Activated CD4-positive, alpha-beta T cell treated with anti-CD3 and anti-CD28 coated beads, Interleukin-2, amount 10 ng/mL, durations not matched to agents 24 days and 14 days (primary cell): ENCODE measurements around the gene CC2D2A. TPM values are rescaled to one million over a fixed set of nuclear protein-coding genes. Genes with fewer than 3 reads are reported as not detected.
A peak's percentile ranks its signal among the peaks of the same experiment; 100 is the strongest.

ENCODE experiments used
- DNase-seq: peaks from one replicate; pipeline ENCODE4 v3.0.0; 2022
- H3K27ac Mint-ChIP-seq: one replicate; pipeline ENCODE4 v1.8.0; 2022; ENCODE audit warnings: mild to moderate bottlenecking, mixed read lengths
- H3K27me3 Mint-ChIP-seq: one replicate; pipeline ENCODE4 v1.8.0; 2022; ENCODE audit warnings: mixed read lengths
- H3K36me3 Mint-ChIP-seq: one replicate; pipeline ENCODE4 v1.8.0; 2022; ENCODE audit warnings: low read depth, mild to moderate bottlenecking, mixed read lengths
- H3K4me1 Mint-ChIP-seq: one replicate; pipeline ENCODE4 v1.8.0; 2021; ENCODE audit warnings: mixed read lengths
- H3K4me3 Mint-ChIP-seq: one replicate; pipeline ENCODE4 v1.8.0; 2022; ENCODE audit warnings: mild to moderate bottlenecking, moderate library complexity, mixed read lengths
- H3K9me3 Mint-ChIP-seq: one replicate; pipeline ENCODE4 v1.8.0; 2021; ENCODE audit warnings: mixed read lengths
- intact Hi-C: fragments of 100-400 bp; cut with micrococcal nuclease; formaldehyde crosslinking; loops from one replicate; pipeline ENCODE4 v1.15.1; 2023
- total RNA-seq: library from RNA; stranded (reverse); gene quantifications from 2 replicates; pipeline ENCODE4 v1.2.3, GENCODE V29; 2022

The CC2D2A gene
- not detected in 2 replicates for total RNA-seq

GRCh38 chr4:15469402-15470127 is at the start of gene CC2D2A:
Gene CC2D2A, plus strand, starts transcription at chr4:15469882. Its CDS starts 6,051 bp downstream, at chr4:15475933.
- Mint-ChIP-seq H3K27me3 (peaks cover 14% of the 10 kb centered on the region), H3K36me3 (no peaks in the 10 kb centered on the region), H3K27ac (no peak within 1 kb of the TSS), H3K9me3 (no peaks in the 10 kb centered on the region), H3K4me3 (no peak within 1 kb of the TSS), H3K4me1 (peaks cover 7% of the 10 kb centered on the region)
- peak; percentile 50 for DNase-seq
- intact Hi-C loops: loop anchor here (10.0 kb wide), 1 partner anchor 485 kb away; no protein-coding TSS in a partner anchor

- Mint-ChIP-seq H3K36me3 (no peaks in the 10 kb centered on the region), H3K4me1 (peaks cover 20% of the 10 kb centered on the region), H3K27me3 (no peaks in the 10 kb centered on the region), H3K9me3 (peaks cover 6% of the 10 kb centered on the region), H3K4me3 (no peak overlapping the region), H3K27ac (no peak overlapping the region)
- intact Hi-C loops: no loop called here
- no peak for DNase-seq
Measured at GRCh38 chr4:15420642-15421041, 49.0 kb upstream of the CC2D2A start.

- Mint-ChIP-seq H3K36me3 (no peaks in the 10 kb centered on the region), H3K27ac (no peak overlapping the region), H3K9me3 (peaks cover 4% of the 10 kb centered on the region), H3K4me3 (no peak overlapping the region), H3K4me1 (peaks cover 20% of the 10 kb centered on the region), H3K27me3 (no peaks in the 10 kb centered on the region)
- no peak for DNase-seq
- intact Hi-C loops: no loop called here
Measured at GRCh38 chr4:15423285-15423711, 46.4 kb upstream of the CC2D2A start.

- no peak overlapping the region for H3K4me3 Mint-ChIP-seq
- H3K27ac Mint-ChIP-seq: no peak overlapping the region
- no peaks in the 10 kb centered on the region for H3K27me3 Mint-ChIP-seq
- DNase-seq: no peak
- H3K36me3 Mint-ChIP-seq: no peaks in the 10 kb centered on the region
- H3K4me1 Mint-ChIP-seq: peaks cover 20% of the 10 kb centered on the region
- H3K9me3 Mint-ChIP-seq: no peaks in the 10 kb centered on the region
- intact Hi-C loops: no loop called here
Measured at GRCh38 chr4:15425520-15425919, 44.2 kb upstream of the CC2D2A start.

GRCh38 chr4:15427161-15427560 is 42.5 kb upstream of the CC2D2A start:
- intact Hi-C loops: no loop called here
- H3K27ac Mint-ChIP-seq: no peak overlapping the region

GRCh38 chr4:15427701-15428100 is 42.0 kb upstream of the CC2D2A start, which contains the start of gene C1QTNF7:
Gene C1QTNF7, plus strand, starts transcription at chr4:15428033. Its CDS starts 7,711 bp downstream, at chr4:15435744.
- Mint-ChIP-seq H3K27ac (no peak within 1 kb of the TSS), H3K36me3 (no peaks in the 10 kb centered on the region), H3K4me1 (peaks cover 20% of the 10 kb centered on the region), H3K9me3 (no peaks in the 10 kb centered on the region), H3K27me3 (no peaks in the 10 kb centered on the region), H3K4me3 (no peak within 1 kb of the TSS)
- DNase-seq: no peak
- intact Hi-C loops: no loop called here

More at GRCh38 chr4:15427161-15427560, 42.5 kb upstream of the CC2D2A start:
- DNase-seq: no peak
- no peak overlapping the region for H3K4me3 Mint-ChIP-seq
- no peaks in the 10 kb centered on the region for H3K36me3 Mint-ChIP-seq
- H3K9me3 Mint-ChIP-seq: no peaks in the 10 kb centered on the region
- H3K27me3 Mint-ChIP-seq: no peaks in the 10 kb centered on the region
- peaks cover 20% of the 10 kb centered on the region for H3K4me1 Mint-ChIP-seq

- Mint-ChIP-seq H3K4me3 (no peak overlapping the region), H3K9me3 (no peaks in the 10 kb centered on the region), H3K27ac (no peak overlapping the region), H3K36me3 (no peaks in the 10 kb centered on the region), H3K27me3 (no peaks in the 10 kb centered on the region), H3K4me1 (peaks cover 14% of the 10 kb centered on the region)
- intact Hi-C loops: no loop called here
- DNase-seq: no peak
Measured at GRCh38 chr4:15428611-15429010, 41.1 kb upstream of the CC2D2A start.

GRCh38 chr4:15434091-15434490 is 35.6 kb upstream of the CC2D2A start:
- peaks cover 2% of the 10 kb centered on the region for H3K27me3 Mint-ChIP-seq
- H3K9me3 Mint-ChIP-seq: no peaks in the 10 kb centered on the region
- DNase-seq: no peak
- no peaks in the 10 kb centered on the region for H3K36me3 Mint-ChIP-seq
- no peak overlapping the region for H3K4me3 Mint-ChIP-seq
- H3K27ac Mint-ChIP-seq: no peak overlapping the region
- intact Hi-C loops: no loop called here
- no peaks in the 10 kb centered on the region for H3K4me1 Mint-ChIP-seq

GRCh38 chr4:15434676-15435075 is 35.0 kb upstream of the CC2D2A start:
- Mint-ChIP-seq H3K4me1 (no peaks in the 10 kb centered on the region), H3K27ac (no peak overlapping the region), H3K27me3 (peaks cover 2% of the 10 kb centered on the region), H3K9me3 (no peaks in the 10 kb centered on the region), H3K4me3 (no peak overlapping the region), H3K36me3 (no peaks in the 10 kb centered on the region)
- intact Hi-C loops: no loop called here
- no peak for DNase-seq

- Mint-ChIP-seq H3K9me3 (no peaks in the 10 kb centered on the region), H3K4me3 (no peak overlapping the region), H3K27ac (no peak overlapping the region), H3K4me1 (no peaks in the 10 kb centered on the region), H3K27me3 (peaks cover 2% of the 10 kb centered on the region), H3K36me3 (no peaks in the 10 kb centered on the region)
- intact Hi-C loops: no loop called here
- DNase-seq: no peak
Measured at GRCh38 chr4:15436513-15436912, 33.2 kb upstream of the CC2D2A start.

- intact Hi-C loops: no loop called here
- Mint-ChIP-seq H3K4me1 (no peaks in the 10 kb centered on the region), H3K36me3 (no peaks in the 10 kb centered on the region), H3K27ac (no peak overlapping the region), H3K27me3 (peaks cover 2% of the 10 kb centered on the region), H3K4me3 (no peak overlapping the region), H3K9me3 (no peaks in the 10 kb centered on the region)
- no peak for DNase-seq
Measured at GRCh38 chr4:15438939-15439524, 30.6 kb upstream of the CC2D2A start.

GRCh38 chr4:15443371-15444160 is 26.1 kb upstream of the CC2D2A start:
- peaks cover 4% of the 10 kb centered on the region for H3K9me3 Mint-ChIP-seq
- H3K4me3 Mint-ChIP-seq: no peak overlapping the region
- H3K27me3 Mint-ChIP-seq: no peaks in the 10 kb centered on the region
- H3K27ac Mint-ChIP-seq: no peak overlapping the region
- no peaks in the 10 kb centered on the region for H3K36me3 Mint-ChIP-seq
- H3K4me1 Mint-ChIP-seq: peaks cover 6% of the 10 kb centered on the region
- peak; percentile 11 for DNase-seq
- intact Hi-C loops: no loop called here

- H3K27me3 Mint-ChIP-seq: no peaks in the 10 kb centered on the region
- no peak for DNase-seq
- intact Hi-C loops: no loop called here
- H3K9me3 Mint-ChIP-seq: peaks cover 4% of the 10 kb centered on the region
- H3K27ac Mint-ChIP-seq: no peak overlapping the region
- H3K4me3 Mint-ChIP-seq: no peak overlapping the region
- peaks cover 6% of the 10 kb centered on the region for H3K4me1 Mint-ChIP-seq
- no peaks in the 10 kb centered on the region for H3K36me3 Mint-ChIP-seq
Measured at GRCh38 chr4:15444276-15444675, 25.4 kb upstream of the CC2D2A start.
